GM19193 (cell line): ENCODE measurements around the gene KRT6A.

Experiments used
- POLR2A ChIP-seq: IDR thresholded peaks from 4 replicates; pipeline ENCODE4 v1.6.1; 2011; ENCODE audit not compliant: insufficient read depth, insufficient read length; ENCODE audit errors: extremely low read depth

KRT6A gene

DNA sequence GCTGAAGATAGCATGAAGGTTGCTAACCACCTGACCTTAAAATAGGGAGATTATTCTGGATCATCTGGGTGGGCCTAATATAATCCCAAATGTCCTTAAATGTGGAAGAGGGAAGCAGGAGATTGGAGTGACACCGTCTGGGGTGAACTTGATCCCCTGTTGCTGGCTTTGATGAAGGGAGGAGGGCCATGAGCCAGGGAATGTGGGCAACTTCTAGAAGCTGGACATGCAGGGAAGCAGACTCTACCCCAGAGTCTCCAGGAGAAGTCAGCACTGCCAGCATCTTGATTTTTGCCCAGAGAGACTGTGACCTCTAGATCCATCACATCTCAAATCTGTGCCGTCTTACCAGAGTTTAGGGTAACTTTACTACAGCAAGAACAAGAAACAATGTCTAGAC lies 36.4 kb upstream of the KRT6A start:
- no peak for TF ChIP-seq POLR2A

DNA sequence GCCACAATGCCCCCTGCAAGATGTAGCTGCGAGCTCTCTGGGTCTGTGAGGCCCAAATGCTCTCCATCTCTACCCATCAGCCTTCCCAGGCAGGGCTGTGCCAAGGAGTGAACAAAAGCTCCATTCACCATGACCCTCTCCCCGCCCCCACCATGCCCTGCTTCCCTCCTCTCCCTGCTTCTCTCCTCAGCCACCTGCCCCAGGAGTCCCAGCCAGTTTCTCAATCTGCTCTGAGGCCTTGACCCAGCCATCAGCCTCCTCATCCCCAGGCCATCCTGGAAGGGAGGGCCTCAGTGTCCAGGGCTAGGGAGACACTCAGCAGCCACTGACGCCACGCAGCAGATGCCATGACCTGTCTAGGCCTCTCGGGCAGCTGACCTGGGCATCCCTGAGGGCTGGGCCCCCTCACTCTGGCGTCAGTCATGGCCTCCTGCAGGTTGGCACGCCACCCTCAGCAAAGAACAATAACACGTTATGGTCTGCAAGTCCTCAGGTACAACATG lies 35.6 kb upstream of the KRT6A start:
- TF ChIP-seq POLR2A, result no peak

DNA sequence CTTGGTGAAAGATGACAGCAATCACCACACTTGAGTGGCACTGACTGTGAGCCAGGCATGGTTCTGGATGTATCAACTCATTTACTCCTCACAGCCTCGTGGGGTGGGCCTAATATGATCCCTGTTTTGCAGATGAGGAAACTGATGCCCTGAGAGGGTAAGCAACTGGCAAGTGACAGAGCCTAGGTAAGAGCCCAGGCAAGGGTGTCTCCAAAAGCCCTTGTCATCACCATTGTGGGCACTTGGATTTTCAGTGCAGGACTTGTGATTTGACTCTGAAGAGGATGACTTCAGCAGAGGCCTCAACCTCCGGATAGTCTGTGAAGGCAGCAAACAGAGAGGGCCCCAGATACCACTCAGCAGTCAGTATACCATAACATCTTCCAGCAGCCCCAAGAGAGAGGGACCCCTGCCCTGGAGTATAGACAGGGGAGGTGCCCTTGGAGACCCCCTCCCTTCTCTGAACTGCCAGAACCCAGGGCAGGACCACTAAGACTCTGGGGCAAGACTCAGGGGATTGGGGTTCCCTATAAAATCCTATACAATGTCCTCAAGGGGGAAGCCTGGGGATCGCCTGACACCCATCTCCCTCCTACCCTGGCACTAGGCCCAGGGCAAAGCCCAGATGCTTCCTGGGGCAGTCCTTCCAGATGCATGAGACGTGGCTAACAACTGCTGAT lies 34.2 kb upstream of the KRT6A start:
- no peak for TF ChIP-seq POLR2A

DNA sequence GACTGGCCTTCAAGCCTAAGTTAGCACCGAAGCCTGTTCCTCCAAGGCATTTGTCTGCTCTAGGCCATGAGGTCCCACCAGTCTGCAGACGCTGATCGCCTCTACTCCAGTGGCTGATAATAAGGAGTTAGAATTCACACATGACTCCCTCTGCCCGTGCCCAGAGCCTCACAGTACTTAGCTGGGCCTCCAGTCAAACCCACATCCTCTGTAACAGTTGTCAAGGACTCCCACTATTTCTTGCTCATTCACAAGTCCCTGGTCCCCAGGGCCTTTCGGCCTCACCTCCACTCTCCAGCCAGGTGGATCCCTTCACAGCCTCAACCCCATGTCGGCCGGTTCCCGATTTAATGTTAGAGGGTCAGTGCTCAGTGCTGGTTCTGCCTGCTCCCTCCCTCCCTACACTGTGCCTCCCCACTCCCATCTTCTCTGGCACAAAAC lies 33.5 kb upstream of the KRT6A start:
- no peak for TF ChIP-seq POLR2A

DNA sequence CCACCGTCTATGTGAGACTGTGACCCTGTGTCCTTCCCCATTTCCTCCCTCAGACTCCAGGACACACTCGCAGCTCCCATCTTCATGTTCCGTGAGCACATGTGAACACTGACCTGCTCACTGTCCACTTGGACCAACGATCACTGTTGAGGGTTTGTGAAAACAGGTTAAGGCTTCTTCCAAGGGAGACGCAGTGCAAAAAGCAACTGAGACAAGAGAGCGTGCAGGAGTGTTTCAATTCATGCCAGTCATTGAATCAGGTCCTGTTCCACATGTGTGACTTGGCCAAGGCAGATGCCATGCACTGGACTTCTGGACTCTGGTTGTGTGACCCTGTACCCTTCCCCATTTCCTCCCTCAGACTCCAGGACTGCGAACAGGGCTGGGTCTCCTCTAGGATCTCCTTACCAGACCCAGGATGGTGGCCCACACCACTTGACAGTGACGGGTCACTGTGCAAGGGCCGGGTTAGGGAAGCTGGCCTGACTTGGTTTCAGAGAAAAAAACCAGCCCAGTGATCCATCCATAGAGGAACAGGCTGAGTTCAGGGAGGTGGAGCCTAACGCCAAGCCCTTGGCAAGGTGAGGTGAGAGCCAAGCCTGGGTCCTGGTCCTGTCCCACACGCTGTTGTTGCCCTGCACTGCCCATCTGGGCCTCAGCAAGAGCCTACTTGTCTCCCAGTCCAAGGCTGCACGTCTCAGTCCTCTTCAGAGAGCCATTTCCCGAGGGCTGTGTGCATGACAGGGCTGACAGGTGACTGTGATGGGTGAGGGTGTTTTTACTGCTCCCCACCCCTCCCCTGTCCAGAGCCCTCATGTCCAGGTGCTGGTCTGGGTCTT lies 32.8 kb upstream of the KRT6A start:
- no peak for TF ChIP-seq POLR2A

DNA sequence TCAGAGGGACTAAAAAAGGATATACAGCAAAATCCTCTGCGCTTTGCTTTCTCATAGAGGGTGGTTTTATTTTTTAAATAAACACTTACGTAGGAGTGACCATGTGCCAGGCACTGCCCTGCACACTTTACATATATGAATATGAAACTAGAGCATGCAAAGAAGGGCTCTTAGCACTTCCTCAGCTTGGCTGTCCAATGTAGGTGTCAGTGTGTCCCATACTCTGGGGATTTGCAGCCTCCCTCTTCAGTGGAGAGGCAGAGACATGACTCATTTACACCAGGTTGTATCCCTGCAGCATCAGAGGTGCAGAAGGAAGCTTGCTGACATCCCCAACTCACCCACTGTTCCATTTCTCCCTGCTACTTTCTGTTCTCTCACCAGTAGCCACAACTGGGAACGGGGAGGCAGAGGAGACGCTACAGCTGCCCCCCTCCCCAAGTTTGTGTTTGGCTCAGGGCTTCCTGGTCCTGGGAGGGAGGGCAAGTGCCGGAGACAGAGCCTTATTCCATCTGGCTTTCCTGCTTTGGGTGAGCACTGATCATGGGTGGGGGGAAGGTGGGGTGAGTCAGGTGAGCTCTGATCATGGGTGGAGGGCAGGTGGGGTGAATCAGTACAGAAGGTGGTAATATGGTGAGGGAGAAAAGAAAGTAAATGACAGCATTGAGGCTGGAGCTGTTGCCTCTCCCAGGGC lies 32.0 kb upstream of the KRT6A start:
- TF ChIP-seq POLR2A, result no peak

DNA sequence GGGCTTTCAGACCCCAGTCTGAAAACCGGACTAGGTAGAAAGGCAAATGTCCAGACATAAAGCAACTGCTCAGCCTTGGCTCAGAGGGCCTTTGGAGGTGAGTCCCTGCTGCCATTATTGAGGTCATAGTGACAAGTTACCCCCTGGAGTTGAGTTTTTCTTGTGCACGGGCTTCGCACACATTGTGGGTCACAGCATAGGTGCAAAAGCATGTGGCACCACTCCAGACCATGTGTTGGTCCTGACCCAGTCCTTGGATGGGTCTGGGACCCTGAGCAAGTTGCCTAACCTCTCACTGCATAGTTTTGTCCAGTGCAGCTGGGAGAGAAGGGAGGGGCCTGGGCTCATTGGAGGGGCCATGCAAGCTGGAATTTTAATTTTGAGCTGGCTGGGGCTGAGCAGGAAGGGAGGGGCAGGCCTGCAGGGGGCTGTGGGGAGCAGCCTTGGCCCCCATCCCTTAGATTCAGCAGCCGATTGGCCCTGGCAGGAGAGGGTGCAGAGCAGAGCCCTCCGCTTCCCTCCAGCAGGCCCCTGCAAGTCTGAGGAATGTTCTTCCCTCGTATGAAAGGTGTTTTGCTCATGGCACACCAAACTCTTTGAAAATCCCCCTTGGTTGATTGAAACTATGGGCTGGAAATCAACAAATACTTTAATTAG lies 31.3 kb upstream of the KRT6A start:
- TF ChIP-seq POLR2A, result no peak

DNA sequence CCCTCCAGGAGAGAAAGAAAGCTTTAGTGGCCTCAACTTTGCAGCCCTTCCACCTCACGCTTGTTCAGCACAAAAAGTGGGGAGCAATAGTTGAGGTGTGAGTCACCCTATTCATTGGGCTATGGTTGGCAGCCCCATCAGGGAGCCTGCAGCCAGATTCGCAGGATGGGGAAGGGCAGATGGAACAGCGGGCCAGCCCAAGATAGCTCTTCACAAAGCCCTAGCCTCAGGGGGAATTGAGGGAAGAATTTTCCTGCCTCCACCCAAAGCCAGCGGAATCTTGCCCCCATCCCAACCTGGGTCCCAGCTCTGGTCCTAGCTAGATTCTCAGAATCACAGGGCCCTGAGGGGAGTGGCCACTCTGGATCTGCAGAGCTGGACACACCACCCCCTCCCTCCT lies 30.8 kb upstream of the KRT6A start:
- no peak for TF ChIP-seq POLR2A

DNA sequence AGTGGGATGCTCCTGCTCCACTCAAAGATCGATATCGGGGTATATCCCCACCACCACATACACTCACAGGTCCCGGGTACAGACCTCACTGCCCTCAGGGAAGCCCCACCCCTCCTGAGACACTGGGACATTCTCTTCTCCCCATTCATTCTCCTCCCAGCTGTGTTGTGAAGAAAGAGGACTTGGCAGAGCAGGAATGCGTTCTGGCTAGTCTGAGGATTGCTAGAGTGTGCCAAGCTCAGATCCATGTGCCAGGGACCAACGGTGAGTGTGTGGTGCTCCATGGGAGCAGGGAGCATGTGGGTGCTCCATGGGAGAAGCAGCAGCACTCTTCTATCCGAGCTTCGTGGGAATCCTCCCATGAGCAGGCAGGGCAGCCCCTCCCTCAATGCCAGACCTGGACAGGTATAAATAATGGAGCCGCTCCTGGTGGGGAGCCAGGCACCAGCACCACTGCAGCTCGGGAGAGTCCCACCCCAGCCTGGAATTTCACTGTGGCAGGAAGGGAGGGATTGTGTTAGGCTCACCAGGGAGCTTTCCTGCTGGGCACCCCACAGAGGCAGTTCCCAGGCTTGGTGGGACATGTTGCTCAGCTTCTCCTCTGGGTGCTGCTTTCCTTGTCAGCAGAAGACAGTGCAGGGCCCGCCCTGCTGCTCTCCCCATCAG lies 29.4 kb upstream of the KRT6A start:
- no peak for TF ChIP-seq POLR2A

DNA sequence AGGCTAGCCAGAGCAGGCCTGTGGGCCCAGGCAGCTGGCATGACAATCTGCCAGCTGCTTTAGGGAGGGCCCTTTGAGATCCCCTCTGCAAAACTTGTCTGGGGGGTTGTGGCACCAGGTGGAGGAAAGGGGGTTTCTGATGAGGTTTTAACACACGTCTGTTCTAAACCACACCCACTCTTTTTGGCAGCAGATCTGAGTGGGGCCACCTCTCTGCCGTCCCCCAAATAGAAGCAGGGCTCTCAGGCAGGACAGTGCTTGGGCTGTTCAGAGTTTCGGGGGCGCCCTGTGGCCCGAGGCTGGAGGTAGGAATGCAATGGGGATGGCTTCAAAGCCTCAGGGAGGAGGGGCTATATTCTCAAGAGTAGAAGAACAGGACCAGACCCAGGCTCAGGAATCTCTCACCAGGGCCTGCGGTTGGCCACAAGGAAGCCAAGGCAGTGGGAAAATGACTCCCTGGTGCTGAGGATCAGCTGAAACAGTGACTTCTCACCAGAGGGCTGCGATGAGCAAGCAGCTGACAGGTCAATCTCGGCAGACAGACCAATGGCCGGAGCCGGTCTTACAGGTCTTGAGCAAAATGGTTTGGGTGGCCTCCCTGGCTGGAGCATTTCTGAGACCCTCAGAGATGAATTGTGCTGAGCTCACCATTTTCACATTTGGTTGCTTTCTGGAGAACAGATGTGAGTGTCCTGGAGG lies 28.7 kb upstream of the KRT6A start:
- TF ChIP-seq POLR2A, result no peak

DNA sequence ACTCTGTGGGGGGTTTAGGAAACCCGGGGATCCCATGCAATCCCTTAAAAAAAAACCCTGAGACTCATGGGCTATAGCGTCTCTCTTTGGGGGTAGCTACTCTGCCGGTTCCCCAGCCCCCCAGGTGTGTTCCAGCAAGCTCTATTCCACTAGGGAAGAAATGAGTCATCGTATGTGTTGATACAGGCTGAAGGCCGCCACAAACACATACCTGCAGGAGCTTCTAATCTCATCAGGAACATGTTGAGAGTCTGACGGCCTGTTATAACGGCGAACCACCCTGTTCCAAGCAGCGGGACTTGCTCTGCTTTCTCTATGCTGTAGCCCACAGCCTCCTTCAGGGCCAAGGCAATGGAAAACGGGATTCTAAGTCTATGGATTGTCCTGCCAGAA lies 28.1 kb upstream of the KRT6A start:
- TF ChIP-seq POLR2A, result no peak

DNA sequence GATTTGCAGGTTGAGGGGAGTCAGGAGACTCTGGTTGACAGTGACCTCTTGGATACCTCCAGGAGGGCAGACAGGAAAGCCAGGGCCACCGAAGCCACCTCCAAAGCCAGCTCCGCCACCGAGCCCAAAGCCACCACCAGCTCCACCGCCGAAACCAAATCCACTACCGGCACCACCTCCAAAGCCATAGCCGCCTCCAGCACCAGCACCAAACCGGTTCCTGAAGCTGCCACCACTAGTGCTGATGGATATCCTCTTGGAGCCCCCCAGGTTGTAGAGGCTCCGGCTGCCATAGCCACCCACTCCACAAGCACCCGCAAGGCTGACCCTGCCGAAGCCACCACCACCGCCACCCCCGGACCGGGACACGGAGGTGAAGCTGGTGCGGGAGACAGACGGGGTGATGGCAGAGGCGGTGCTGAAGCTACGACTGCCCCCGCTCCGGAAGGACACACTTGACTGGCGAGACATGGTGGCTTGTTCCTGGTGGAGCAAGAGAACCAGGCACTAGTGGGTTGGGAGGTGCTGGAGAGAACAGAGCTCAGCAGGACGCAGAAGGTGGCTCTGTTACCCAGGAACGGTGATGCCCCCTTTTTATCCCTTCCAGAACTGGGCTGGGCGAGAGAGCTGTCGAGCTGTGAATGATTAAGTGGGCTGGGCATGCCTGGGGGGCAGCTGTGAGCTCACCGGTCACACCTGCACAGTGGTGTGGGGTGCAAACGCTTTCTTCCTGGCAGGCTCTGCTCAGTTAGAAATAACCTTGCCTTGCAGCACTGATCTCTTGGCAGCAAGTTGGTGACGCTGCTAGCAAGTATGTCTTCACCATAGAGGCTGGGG lies 27.0 kb upstream of the KRT6A start, which contains the start of gene KRT5:
KRT5 (minus strand) TSS at position 569 of the 837 bp plus-strand sequence; CDS start at position 471, 98 bp downstream.
- TF ChIP-seq POLR2A, result no peak

DNA sequence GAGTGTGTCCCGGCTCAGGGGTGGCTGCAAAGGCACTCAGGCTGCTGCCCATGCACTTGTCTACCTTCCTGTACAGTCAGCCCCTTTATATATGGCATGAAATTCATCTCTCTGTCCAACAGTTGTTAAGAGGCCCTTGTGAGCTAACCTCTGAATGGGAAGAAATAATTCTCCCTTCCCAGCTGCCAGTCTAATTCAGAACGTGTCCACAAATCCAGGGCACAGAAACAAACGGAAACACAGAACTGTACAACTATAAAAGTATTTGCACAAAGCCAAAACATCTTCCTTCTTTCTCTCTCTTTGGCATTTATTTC lies 26.3 kb upstream of the KRT6A start:
- no peak for TF ChIP-seq POLR2A
